Cerebellar cortex (tissue), 1 donor: ENCODE data around the gene ROBO3.
A peak's percentile ranks its signal among the peaks of the same experiment; 100 is the strongest.

Experiments
- DNase-seq: peaks from one replicate; pipeline ENCODE4 v3.0.0-alpha.2; 2015; ENCODE audit warnings: low spot score

The ROBO3 gene

GRCh38 chr11:124876818-124877630 is 11.8 kb downstream of the ROBO3 start:
- DNase-seq = no peak

- DNase-seq = no peak
Measured at GRCh38 chr11:124877631-124877909, 12.3 kb downstream of the ROBO3 start.

- no peak for DNase-seq
Measured at GRCh38 chr11:124877910-124878758, 12.9 kb downstream of the ROBO3 start.

- DNase-seq = no peak
Measured at GRCh38 chr11:124878759-124879492, 13.7 kb downstream of the ROBO3 start.

GRCh38 chr11:124879493-124880289 is 14.5 kb downstream of the ROBO3 start:
- no peak for DNase-seq

- no peak for DNase-seq
Measured at GRCh38 chr11:124880290-124880611, 15.0 kb downstream of the ROBO3 start.

GRCh38 chr11:124880958-124881357 is 15.7 kb downstream of the ROBO3 start:
- no peak for DNase-seq

- DNase-seq = peak; percentile 20
Measured at GRCh38 chr11:124882339-124883071, 17.3 kb downstream of the ROBO3 start.

GRCh38 chr11:124884340-124884739 is 19.1 kb downstream of the ROBO3 start:
- no peak for DNase-seq

- no peak for DNase-seq
Measured at GRCh38 chr11:124884869-124885479, 19.7 kb downstream of the ROBO3 start.

GRCh38 chr11:124886476-124886875 is 21.2 kb downstream of the ROBO3 start:
- no peak for DNase-seq

GRCh38 chr11:124886978-124887666 is 21.9 kb downstream of the ROBO3 start:
- no peak for DNase-seq

- no peak for DNase-seq
Measured at GRCh38 chr11:124887667-124888013, 22.4 kb downstream of the ROBO3 start.

- DNase-seq = no peak
Measured at GRCh38 chr11:124889191-124890091, 24.2 kb downstream of the ROBO3 start.

- DNase-seq = no peak
Measured at GRCh38 chr11:124890151-124890550, 24.9 kb downstream of the ROBO3 start.

GRCh38 chr11:124890683-124891372 is 25.6 kb downstream of the ROBO3 start:
- no peak for DNase-seq

GRCh38 chr11:124891373-124891861 is 26.2 kb downstream of the ROBO3 start:
- DNase-seq = no peak

- no peak for DNase-seq
Measured at GRCh38 chr11:124892146-124892545, 26.9 kb downstream of the ROBO3 start.
